Heart left ventricle (tissue), 16 donors: ENCODE measurements around the gene NUAK1. TPM values are rescaled to one million over a fixed set of nuclear protein-coding genes. Genes with fewer than 3 reads are reported as not detected.
A peak's percentile ranks its signal among the peaks of the same experiment; 100 is the strongest.

Source experiments
- ATAC-seq, 4 donors: fragments of 200-7000 bp; cut with Tn5 transposase; one replicate each; pipeline ENCODE4 v1.9.1; 2020 to 2022; ENCODE audit warnings: moderate library complexity in 4 of 4, mild to moderate bottlenecking in 3 of 4, moderate number of reproducible peaks in 1 of 4
- DNase-seq, 5 donors: peaks; one replicate each; pipeline ENCODE4 v3.0.0-alpha.2; 2020
- H3K27ac ChIP-seq, 12 donors: fragments of 200-600 bp; sonication (generic) in 4 of 12; one replicate each; pipeline versions ENCODE4 v1.5.0 to v1.8.0; 2016 to 2022; ENCODE audit warnings: mild to moderate bottlenecking in 2 of 12
- H3K27me3 ChIP-seq, 9 donors: fragments of 200-600 bp; sonication (generic) in 2 of 9; one replicate each; pipeline versions ENCODE4 v1.5.1 to v1.8.0; 2016 to 2022; ENCODE audit warnings: mild to moderate bottlenecking in 3 of 9
- H3K36me3 ChIP-seq, 9 donors: fragments of 200-600 bp; sonication (generic) in 2 of 9; one replicate each; pipeline versions ENCODE4 v1.5.0 to v1.8.0; 2018 to 2022; ENCODE audit warnings: mild to moderate bottlenecking in 2 of 9
- H3K4me1 ChIP-seq, 12 donors: fragments of 200-600 bp; sonication (generic) in 4 of 12; one replicate each; pipeline versions ENCODE4 v1.5.0 to v1.8.0; 2016 to 2022; ENCODE audit warnings: mild to moderate bottlenecking in 3 of 12
- H3K4me3 ChIP-seq, 12 donors: fragments of 200-600 bp; sonication (generic) in 4 of 12; one replicate each; pipeline versions ENCODE4 v1.5.0 to v1.8.0; 2017 to 2022; ENCODE audit warnings: mild to moderate bottlenecking in 9 of 12, moderate library complexity in 4 of 12
- H3K9me3 ChIP-seq, 12 donors: fragments of 200-600 bp; sonication (generic) in 4 of 12; one replicate each; pipeline versions ENCODE4 v1.5.0 to v1.8.0; 2016 to 2022; ENCODE audit warnings: mild to moderate bottlenecking in 1 of 12
- POLR2A ChIP-seq, 2 donors: fragments of 450-650 bp; IDR thresholded peaks; one replicate each; pipeline ENCODE4 v1.6.1; 2017; ENCODE audit warnings: antibody characterized with exemption in 2 of 2, mild to moderate bottlenecking in 2 of 2, moderate library complexity in 2 of 2
- WGBS, 4 donors: extraction: QIAGEN DNeasy Blood & Tissue Kit in 2 of 4; methylation state at CpG; one replicate each; pipeline versions ENCODE4 v1.1.5 to v1.1.7; 2013 to 2018; 5-methylcytosine and 5-hydroxymethylcytosine counted together
- intact Hi-C, 10 donors: fragments of 100-400 bp; cut with DNase I; formaldehyde crosslinking; loops; one replicate each; pipeline versions ENCODE4 v1.11.1 to v1.14.2; 2022
- polyA plus RNA-seq, 2 donors: library from polyadenylated mRNA; stranded (reverse); fragments of 200-250 nt; gene quantifications; one replicate each; pipeline ENCODE4 v1.2.3, GENCODE V29; 2013
- total RNA-seq, 9 donors: library from RNA; depleted of rRNA in 2 of 9; stranded (reverse); fragments of >200 nt in 2 of 9; fragmentation: NEBNext Ultra II Directional in 3 of 9; extraction: Animal tissue kit (Norgen Biotek cat#: 25700) in 3 of 9; gene quantifications; one replicate each; pipeline versions ENCODE4 v1.1.0 to v1.2.4, GENCODE V29; 2016 to 2023
- TF ChIP-seq, protein P1 (sequence below), 12 donors: fragments of 200-600 bp; sonication (generic) in 4 of 12; IDR thresholded peaks; one replicate each; pipeline versions ENCODE4 v1.5.0 to v1.8.0; 2018 to 2022; ENCODE audit warnings: antibody characterized with exemption in 12 of 12, mild to moderate bottlenecking in 5 of 12
- donor health status: ischemic (EF 13 %, LVEDD 7.1; RV severe dilation, severe dysfunction).
- donor health status: healthy with polysubstance abuse.
- donor health status: DM: no; HTN: yes; CAD: no.
- donor health status: DM: no; HTN: no; CAD: no.
- donor health status: ischemic (EF 25% LVEDD 6.9; RV normal size, moderate dysfunction).
- donor health status: ischemic (EF 25% LVEDD 5.7; RV mildly dilated, moderate dysfunction).
- donor health status: healthy.
- donor health status: DM: yes; HTN: yes; CAD: no.
- donor health status: ischemic (EF 35%, LVEDD 5.7; RV mildly dilated, moderate dysfunction).
- donor health status: nonischemic (EF 11% LVEDD 7.7; RV severe dilation, severe dysfunction).
- donor health status: DM: yes; HTN: yes; CAD: no.
- donor health status: PGD.
- donor health status: ischemic (EF 29% LVEDD 5.4; RV normal size, mild dysfunction).
- donor health status: nonischemic (EF 23%, LVEDD 6.1; RV moderate dilation, normal function).

NUAK1 gene
- total and polyA plus RNA-seq, 11 donors: 10.5 to 50.7 (median 39.4) TPM

DNA sequence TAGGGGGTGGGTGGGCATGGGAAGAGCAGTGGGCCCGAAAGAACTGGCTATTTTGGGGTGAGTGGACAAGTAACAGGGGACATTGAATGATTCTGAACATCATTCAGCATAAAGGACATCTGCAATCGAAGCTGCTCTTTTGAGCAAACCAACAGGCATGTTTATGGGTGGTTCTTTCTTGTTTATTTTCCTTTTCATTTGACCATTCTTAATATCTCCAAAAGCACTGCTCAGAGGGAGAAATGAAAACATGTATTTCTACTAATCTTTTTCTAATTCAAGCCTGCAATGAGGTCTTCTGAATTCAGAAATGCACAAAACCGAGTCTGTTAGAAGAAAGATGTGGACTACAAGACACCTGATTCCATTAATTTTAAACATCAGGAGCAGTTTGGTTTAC lies 54.0 kb downstream of the NUAK1 start:
- Histone ChIP-seq H3K36me3 (peaks cover 0 to 61% (median 34%) of the 10 kb centered on the region in 9 donors), H3K27ac (peak overlapping the region in 6 of 12 donors; percentile 12 to 68 (median 35)), H3K4me1 (peaks cover 6 to 76% (median 53%) of the 10 kb centered on the region in 12 donors), H3K4me3 (no peak overlapping the region), H3K27me3 (no peaks in the 10 kb centered on the region), H3K9me3 (no peaks in the 10 kb centered on the region)
- 61 to 73% (median 70%) methylated on average over 3 of the region's 3 CpGs for WGBS, 4 donors
- intact Hi-C loops: loop anchor here in 3 of 10 donors (5.0 kb wide), 3 partner anchors 33 to 53 kb away; partner anchors contain the start of gene NUAK1 (in 1 of the 3)
- TF ChIP-seq, protein P1, sequence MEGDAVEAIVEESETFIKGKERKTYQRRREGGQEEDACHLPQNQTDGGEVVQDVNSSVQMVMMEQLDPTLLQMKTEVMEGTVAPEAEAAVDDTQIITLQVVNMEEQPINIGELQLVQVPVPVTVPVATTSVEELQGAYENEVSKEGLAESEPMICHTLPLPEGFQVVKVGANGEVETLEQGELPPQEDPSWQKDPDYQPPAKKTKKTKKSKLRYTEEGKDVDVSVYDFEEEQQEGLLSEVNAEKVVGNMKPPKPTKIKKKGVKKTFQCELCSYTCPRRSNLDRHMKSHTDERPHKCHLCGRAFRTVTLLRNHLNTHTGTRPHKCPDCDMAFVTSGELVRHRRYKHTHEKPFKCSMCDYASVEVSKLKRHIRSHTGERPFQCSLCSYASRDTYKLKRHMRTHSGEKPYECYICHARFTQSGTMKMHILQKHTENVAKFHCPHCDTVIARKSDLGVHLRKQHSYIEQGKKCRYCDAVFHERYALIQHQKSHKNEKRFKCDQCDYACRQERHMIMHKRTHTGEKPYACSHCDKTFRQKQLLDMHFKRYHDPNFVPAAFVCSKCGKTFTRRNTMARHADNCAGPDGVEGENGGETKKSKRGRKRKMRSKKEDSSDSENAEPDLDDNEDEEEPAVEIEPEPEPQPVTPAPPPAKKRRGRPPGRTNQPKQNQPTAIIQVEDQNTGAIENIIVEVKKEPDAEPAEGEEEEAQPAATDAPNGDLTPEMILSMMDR (IDR thresholded peaks at IDR 0.05): no peak
- TF ChIP-seq POLR2A (IDR thresholded peaks at IDR 0.05): no peak
- ATAC-seq: no peak
- no peak for DNase-seq

- Histone ChIP-seq H3K4me1 (peaks cover 7 to 76% (median 53%) of the 10 kb centered on the region in 12 donors), H3K4me3 (no peak overlapping the region), H3K27me3 (no peaks in the 10 kb centered on the region), H3K36me3 (peaks cover 0 to 63% (median 34%) of the 10 kb centered on the region in 9 donors), H3K9me3 (no peaks in the 10 kb centered on the region), H3K27ac (peak overlapping the region in 6 of 12 donors; percentile 12 to 68 (median 35))
- ATAC-seq (no peak), DNase-seq (no peak)
- WGBS, 4 donors: 53 to 64% (median 60%) methylated on average over 10 of the region's 10 CpGs
- no peak for TF ChIP-seq POLR2A (IDR thresholded peaks at IDR 0.05)
- TF ChIP-seq, protein P1 (IDR thresholded peaks at IDR 0.05): no peak
- intact Hi-C loops: loop anchor here in 2 of 10 donors (5.0 kb wide), 2 partner anchors 33 to 53 kb away; partner anchors contain the start of gene NUAK1 (in 1 of the 2)
These were observed 54.6 kb downstream of the NUAK1 start for GRCh38 chr12:106084014-106084671.

- Histone ChIP-seq H3K9me3 (no peaks in the 10 kb centered on the region), H3K27me3 (no peaks in the 10 kb centered on the region), H3K27ac (peak overlapping the region in 8 of 12 donors; percentile 24 to 92 (median 80)), H3K4me1 (peaks cover 7 to 76% (median 58%) of the 10 kb centered on the region in 12 donors), H3K36me3 (peaks cover 0 to 75% (median 36%) of the 10 kb centered on the region in 9 donors), H3K4me3 (no peak overlapping the region)
- TF ChIP-seq POLR2A (IDR thresholded peaks at IDR 0.05): no peak
- TF ChIP-seq, protein P1 (IDR thresholded peaks at IDR 0.05): no peak
- 87 to 91% (median 90%) methylated on average over 15 of the region's 15 CpGs for WGBS, 4 donors
- intact Hi-C loops: loop anchor here in 2 of 10 donors (5.0 kb wide), 2 partner anchors 35 to 55 kb away; partner anchors contain the start of gene NUAK1 (in 1 of the 2)
- DNase-seq (no peak), ATAC-seq (no peak)
These were observed 56.3 kb downstream of the NUAK1 start for GRCh38 chr12:106082216-106083175.
